Breast epithelium (tissue), 3 donors: ENCODE data around the gene LRRC61.

Experiments used
- POLR2A ChIP-seq: fragments of 450-650 bp; IDR thresholded peaks from one replicate; pipeline ENCODE4 v1.6.1; 2016; ENCODE audit warnings: antibody characterized with exemption, mild to moderate bottlenecking, moderate library complexity
- POLR2AphosphoS5 ChIP-seq, 3 donors: sonication (generic); formaldehyde crosslinking; IDR thresholded peaks; one replicate each; pipeline ENCODE4 v1.6.1; 2017; ENCODE audit warnings: antibody characterized with exemption in 3 of 3
- TF ChIP-seq, protein P1 (sequence below), 3 donors: fragments of 450-650 bp; IDR thresholded peaks; one replicate each; pipeline ENCODE4 v1.5.1; 2016 to 2017; ENCODE audit warnings: antibody characterized with exemption in 3 of 3, mild to moderate bottlenecking in 3 of 3, moderate library complexity in 3 of 3

DNA sequence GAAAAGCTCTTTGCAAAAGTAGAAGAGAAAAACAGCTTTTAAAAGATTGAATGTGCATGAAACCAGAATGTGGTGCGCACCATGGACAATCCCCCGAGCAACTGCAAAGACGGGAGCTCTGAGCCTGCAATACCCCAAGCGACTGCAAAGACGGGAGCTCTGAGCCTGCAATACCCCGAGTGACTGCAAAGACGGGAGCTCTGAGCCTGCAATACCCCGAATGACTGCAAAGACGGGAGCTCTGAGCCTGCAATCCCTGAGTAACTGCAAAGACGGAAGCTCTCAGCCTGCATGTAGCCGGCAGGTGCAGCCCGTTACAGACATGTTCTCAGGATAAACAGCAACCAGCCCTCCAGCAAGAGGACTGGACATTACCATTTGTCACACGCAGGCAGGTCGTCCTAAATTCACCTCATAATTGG is 62.2 kb downstream of the LRRC61 start:
- TF ChIP-seq, protein P1, sequence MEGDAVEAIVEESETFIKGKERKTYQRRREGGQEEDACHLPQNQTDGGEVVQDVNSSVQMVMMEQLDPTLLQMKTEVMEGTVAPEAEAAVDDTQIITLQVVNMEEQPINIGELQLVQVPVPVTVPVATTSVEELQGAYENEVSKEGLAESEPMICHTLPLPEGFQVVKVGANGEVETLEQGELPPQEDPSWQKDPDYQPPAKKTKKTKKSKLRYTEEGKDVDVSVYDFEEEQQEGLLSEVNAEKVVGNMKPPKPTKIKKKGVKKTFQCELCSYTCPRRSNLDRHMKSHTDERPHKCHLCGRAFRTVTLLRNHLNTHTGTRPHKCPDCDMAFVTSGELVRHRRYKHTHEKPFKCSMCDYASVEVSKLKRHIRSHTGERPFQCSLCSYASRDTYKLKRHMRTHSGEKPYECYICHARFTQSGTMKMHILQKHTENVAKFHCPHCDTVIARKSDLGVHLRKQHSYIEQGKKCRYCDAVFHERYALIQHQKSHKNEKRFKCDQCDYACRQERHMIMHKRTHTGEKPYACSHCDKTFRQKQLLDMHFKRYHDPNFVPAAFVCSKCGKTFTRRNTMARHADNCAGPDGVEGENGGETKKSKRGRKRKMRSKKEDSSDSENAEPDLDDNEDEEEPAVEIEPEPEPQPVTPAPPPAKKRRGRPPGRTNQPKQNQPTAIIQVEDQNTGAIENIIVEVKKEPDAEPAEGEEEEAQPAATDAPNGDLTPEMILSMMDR (IDR thresholded peaks at IDR 0.05), result no peak
- TF ChIP-seq POLR2AphosphoS5 (IDR thresholded peaks at IDR 0.05) (no peak), POLR2A (no peak)
